M059J (cell line): ENCODE results near the gene KCND3. TPM values are rescaled to one million over a fixed set of nuclear protein-coding genes. Genes with fewer than 3 reads are reported as not detected.

Experiments
- DNase-seq: peaks from one replicate; pipeline ENCODE4 v3.0.0-alpha.2; 2012; ENCODE audit warnings: low read depth
- total RNA-seq: library from RNA; depleted of rRNA; stranded (reverse); fragments of >200 nt; shearing (Covaris generic); gene quantifications from 2 replicates; pipeline ENCODE4 v1.2.3, GENCODE V29; 2014; rRNA removed

The KCND3 gene
- total RNA-seq, 1 experiment from 2014 or later: not detected

GRCh38 chr1:111729946-111730681 is 259.4 kb downstream of the KCND3 start:
- no peak for DNase-seq

GRCh38 chr1:111729271-111729921 is 260.1 kb downstream of the KCND3 start:
- no peak for DNase-seq

- no peak for DNase-seq
These were observed 262.4 kb downstream of the KCND3 start for GRCh38 chr1:111727056-111727455.

- no peak for DNase-seq
These were observed 264.3 kb downstream of the KCND3 start for GRCh38 chr1:111725192-111725591.

- DNase-seq: no peak
These were observed 265.6 kb downstream of the KCND3 start for GRCh38 chr1:111723871-111724270.

GRCh38 chr1:111723091-111723806 is 266.2 kb downstream of the KCND3 start:
- DNase-seq: no peak

GRCh38 chr1:111720977-111721786 is 268.3 kb downstream of the KCND3 start:
- peak; percentile 65 for DNase-seq

Other genes starting within 250 kb of the KCND3 start
- gene DDX20, start 233.8 kb downstream of the KCND3 start, total RNA-seq: 28.6 and 42.0 TPM in 2 replicates